Measurements from ENCODE around the gene WAS.
"Not testable (repeated sequence)": the region's sequence is repeated elsewhere in the genome, so short reads cannot be mapped to it uniquely, and the experiment has no call there.

Gene WAS

GRCh38 chrX:48688531-48689150, 5.0 kb downstream of the WAS start:
- no peak for DNase-seq

DNA sequence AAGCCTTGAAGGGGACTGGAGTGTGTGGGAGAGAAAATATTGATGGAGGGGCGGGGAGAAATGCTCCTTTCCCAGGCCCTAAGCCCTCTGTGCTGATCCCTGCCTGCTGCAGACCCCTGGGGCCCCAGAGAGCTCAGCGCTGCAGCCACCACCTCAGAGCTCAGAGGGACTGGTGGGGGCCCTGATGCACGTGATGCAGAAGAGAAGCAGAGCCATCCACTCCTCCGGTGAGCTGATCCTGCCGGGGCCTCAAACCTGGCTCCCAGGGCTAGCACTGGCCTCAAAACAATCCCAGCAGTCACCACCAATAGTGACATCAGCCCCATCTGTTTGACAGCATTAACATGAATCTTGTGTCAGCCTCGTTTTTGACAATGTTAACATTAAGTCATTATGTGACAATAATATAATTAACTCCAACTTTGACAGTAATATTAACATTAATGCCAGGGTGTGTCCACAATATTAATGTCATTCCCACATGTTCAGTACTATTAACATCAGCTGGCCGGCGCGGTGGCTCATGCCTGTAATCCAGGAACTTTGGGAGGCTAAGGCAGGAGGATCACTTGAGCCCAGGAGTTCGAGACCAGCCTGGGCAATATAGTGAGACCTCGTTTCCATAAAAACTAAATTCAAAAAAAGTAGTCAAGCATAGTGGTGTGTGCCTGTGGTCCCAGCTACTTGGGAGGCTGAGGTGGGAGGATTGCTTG, 5.8 kb downstream of the WAS start:
- DNase-seq: no peak

GRCh38 chrX:48691746-48692145, 8.1 kb downstream of the WAS start:
- DNase-seq: not testable (repeated sequence)

DNA sequence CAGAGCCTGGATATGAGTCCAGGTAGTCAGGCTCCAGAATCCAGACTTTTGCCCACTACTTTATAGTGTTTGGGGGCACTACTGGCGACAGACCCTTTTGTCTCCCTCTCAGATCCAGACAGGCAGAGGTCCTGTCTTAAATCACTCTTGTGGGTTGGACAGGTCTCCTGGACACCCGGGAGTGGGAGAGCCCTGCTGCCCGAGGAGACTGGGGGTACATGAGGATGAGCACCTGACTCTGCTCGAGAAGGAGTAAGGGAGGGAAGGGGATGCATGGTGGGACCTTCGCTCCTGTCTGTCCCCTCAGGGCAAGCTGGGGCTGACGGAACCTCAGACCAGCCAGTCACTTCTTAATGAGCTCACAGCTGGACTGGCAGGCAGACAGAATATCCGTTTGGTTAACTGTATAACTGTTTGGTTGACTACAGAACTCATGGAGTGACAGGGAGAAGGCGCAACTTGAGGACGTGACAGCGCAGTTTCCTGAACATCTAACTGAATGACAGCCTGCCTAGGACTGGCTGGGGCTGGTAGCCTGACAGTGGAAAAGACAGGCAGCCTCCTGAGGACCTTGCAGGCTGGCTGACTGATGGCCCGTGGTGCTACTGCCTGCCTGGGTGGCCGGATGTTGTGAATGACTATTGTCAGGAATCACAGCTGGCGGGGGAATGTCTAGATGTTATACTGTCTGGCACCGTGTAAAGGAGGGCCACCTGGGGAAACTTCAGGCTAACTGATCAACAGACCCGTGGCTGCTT, 11.4 kb downstream of the WAS start:
- DNase-seq: no peak

- no peak for DNase-seq
Measured at GRCh38 chrX:48695534-48695896, 11.9 kb downstream of the WAS start.

DNA sequence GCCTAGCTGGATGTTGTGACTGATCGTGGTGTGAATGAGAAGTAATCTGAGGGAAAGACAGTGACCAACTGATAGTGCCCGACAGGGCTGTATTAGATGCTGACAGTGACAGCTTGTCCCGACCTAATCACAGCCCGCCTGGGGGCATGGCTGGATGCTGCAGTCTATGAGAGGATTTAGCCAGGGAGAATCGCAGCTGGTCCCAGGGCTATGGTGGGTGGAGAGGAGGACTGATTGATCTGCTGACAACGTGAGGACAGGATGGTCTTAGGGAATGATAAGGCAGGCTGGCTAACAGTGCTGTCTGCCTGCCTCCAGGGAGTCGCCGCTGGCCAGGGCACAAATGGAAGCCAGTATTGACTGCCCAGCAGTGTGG, 12.3 kb downstream of the WAS start:
- no peak for DNase-seq

- peak; percentile 87 for DNase-seq
Measured at GRCh38 chrX:48696301-48696908, 12.8 kb downstream of the WAS start, which contains the start of gene SUV39H1. TSS of gene SUV39H1 (plus strand) at chrX:48696734. CDS start at chrX:48696785, 51 bp downstream.

- peak; percentile 59 for DNase-seq
Measured at GRCh38 chrX:48696909-48697727, 13.5 kb downstream of the WAS start.

- no peak for DNase-seq
Measured at GRCh38 chrX:48698306-48698705, 14.7 kb downstream of the WAS start.

- DNase-seq: no peak
Measured at GRCh38 chrX:48700246-48700645, 16.6 kb downstream of the WAS start.

GRCh38 chrX:48700951-48701653, 17.5 kb downstream of the WAS start:
- DNase-seq: no peak

- no peak for DNase-seq
Measured at GRCh38 chrX:48702032-48702431, 18.4 kb downstream of the WAS start.

DNA sequence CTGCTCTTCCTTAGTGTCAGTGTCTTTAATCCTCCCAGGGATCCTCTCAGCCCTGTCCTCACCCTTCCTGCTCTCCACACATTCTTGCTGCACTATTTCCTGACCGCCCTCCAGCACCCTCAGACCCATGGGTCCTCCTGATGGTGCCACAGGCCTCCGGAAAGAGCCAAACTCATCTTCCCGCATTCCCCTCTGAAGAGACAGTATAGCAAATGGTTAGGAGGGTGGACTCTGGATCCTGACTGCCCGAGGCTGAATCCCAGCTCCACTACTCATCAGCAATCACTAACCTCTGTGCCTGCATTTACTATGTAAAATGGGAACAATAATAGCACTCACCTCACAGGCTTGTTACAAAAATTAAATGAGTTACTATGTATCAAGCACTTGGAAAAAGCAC, 19.1 kb downstream of the WAS start:
- no peak for DNase-seq

DNA sequence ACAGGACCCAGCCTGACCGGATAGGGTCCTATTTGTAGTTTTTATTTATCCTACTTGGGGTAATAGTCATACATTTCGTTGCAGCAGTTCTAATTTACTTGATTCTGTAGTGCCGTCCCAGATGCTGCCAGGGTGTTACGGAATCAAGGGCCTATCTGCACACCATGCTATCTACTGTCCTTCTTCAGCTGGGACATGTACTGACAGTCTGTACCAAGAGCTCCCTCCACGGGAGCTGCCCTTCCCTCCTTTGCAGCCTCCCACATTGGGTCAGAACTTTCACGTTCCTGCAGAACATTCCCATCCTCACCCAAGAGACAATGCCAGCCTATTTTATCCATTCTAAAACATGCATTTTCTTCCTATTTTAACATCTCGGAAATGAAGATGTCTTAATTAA, 19.6 kb downstream of the WAS start:
- no peak for DNase-seq

DNA sequence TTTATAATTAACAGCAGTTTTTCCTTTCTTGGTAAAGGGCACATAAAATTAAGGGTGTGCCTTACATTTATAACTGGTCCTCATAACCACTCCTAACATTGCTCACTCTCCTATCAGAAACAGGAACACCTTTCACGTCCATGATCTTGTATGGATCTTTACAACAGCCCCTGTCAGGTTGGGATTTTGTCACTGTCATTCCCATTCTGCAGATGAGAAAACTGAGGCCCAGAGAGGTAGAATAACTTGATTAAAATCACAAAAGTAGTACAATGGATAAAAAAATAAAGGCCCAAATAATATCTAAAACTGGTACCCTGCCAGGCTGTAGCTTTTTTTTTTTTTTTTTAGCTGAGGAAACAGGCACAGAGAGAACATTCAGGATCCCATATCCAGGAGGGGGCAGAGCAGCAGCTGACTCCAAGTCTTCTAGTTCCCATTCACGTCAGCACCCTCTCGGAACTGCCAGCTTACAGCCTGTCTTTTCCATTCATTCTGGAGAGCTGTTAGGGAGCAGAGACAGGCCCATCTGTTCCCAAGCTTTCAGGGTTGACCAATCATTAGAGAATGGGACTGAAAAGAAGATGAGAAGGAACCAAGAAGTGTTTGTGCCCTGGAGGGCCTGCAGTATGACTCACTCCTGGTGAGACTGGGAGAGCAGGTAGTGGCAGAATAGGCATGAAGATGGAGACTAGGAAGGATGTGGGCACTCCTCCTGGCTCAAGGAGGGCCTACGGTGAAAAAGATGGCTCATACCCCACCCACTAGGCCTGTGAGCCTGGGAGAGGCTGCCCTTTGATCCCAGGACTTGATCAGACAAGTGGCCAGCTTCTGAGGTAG, 20.3 kb downstream of the WAS start:
- no peak for DNase-seq

GRCh38 chrX:48705871-48706270, 22.3 kb downstream of the WAS start:
- DNase-seq: no peak

DNA sequence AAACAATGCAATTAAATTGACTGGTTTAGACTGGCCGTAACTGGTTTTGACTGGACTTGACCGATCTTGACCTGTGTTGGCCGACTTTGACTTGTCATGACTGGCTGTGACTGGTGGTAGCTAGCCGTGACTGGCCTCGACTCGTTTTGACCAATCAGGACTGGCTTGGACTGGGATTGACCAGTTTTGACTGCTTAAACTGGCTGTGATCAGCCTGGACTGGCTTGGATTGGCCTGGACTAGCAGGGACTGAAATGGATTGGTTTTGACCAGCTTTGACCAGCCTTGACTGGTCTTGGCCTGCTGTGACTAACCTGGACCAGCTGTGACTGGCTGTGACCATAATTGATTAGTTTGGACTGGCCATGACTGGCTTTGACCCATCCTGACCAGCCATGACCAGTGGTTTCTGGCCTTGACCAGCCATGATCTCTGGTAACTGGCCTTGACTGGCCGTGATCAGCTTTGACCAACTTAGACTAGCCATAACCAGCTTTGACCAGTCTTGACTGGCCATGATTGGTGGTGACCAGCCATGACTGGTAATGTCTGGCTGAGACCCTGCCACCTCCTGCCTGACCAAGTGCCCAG, 26.0 kb downstream of the WAS start:
- no peak for DNase-seq

GRCh38 chrX:48711162-48711928, 27.7 kb downstream of the WAS start:
- no peak for DNase-seq

DNA sequence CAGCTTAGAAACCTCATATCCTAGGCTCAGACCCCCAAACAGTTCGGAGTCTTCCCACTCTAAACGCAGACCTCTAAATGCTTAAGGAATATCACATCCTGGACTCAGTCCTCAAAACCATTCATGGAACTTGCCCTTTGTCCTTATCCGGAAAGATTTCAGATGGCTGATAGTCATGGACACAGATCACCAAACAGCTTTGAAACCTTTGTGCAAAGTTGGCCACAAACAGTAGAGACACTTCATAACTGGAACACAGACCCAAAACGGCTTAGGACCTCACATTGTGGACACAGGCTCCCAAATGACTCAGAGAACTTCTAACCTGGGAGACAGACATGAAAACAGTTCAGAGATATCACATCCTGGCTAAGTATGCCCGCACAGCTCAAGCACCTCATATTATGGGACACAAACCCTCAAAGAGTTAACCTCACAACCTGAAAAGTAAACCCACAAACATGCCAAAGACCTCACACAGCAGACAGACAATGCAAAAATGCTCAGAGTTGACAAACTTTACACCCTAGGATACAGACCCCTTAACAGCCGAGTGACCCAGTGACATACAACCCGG, 28.4 kb downstream of the WAS start:
- DNase-seq: no peak

GRCh38 chrX:48713847-48714246, 30.2 kb downstream of the WAS start:
- no peak for DNase-seq
